ENCODE results near the gene SETD3.

SETD3 gene

DNA sequence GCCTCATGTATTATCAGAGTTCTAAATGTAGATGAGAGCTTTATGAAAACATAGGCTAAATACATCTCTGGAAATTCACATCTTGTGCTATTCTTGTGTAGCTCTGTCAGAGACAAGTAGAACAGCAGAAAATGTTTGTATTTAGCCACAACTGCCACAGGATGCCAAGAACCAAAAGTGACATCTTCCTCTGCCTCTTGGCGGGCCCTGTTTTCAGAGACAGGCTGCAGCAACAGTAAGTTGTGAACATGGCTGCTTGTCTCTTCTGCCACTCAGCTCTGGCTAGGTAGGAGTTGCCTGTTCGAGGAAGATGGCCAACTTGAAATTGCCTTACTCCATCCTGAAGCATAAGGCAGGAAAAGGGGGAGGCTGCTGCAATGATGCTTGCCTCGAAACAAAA, 30.4 kb downstream of the SETD3 start:
- TF ChIP-seq CTCF (IDR thresholded peaks at IDR 0.05) = no peak
- no peak for TF ChIP-seq ZFX (IDR thresholded peaks at IDR 0.05; ENCODE audit: borderline replicate concordance)
- H3K27ac ChIP-seq = no peak overlapping the region

GRCh38 chr14:99447739-99448138, 32.9 kb downstream of the SETD3 start:
- no peak for TF ChIP-seq ZFX (IDR thresholded peaks at IDR 0.05; ENCODE audit: borderline replicate concordance)
- no peak for TF ChIP-seq CTCF (IDR thresholded peaks at IDR 0.05)
- no peak overlapping the region for H3K27ac ChIP-seq

GRCh38 chr14:99445931-99446330, 34.7 kb downstream of the SETD3 start:
- no peak overlapping the region for H3K27ac ChIP-seq
- no peak for TF ChIP-seq CTCF (IDR thresholded peaks at IDR 0.05)
- no peak for TF ChIP-seq ZFX (IDR thresholded peaks at IDR 0.05; ENCODE audit: borderline replicate concordance)

DNA sequence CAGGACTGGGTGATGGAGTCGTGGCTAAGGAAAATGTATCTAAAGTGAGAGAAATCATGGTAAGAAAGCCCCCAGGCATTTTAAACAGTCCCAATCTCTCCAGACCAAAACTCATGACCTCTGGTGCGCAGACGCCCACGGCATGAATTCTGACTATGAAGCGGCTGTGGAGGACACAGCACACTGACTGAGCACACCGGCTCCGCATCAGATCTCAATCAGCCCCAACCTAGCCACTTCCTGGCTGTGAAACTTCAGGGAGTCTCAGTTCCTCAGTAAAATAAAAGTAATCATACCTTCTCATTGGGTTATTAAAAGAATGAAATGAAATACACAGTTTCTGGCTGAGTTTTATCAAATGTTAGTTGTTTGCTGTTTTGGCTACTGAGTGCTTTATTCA, 38.7 kb downstream of the SETD3 start:
- H3K27ac ChIP-seq = no peak overlapping the region
- no peak for TF ChIP-seq ZFX (IDR thresholded peaks at IDR 0.05; ENCODE audit: borderline replicate concordance)
- no peak for TF ChIP-seq CTCF (IDR thresholded peaks at IDR 0.05)

- H3K27ac ChIP-seq = no peak overlapping the region
- TF ChIP-seq CTCF (IDR thresholded peaks at IDR 0.05) (no peak), ZFX (IDR thresholded peaks at IDR 0.05; ENCODE audit: borderline replicate concordance) (no peak)
Observed at GRCh38 chr14:99441157-99441870, 39.3 kb downstream of the SETD3 start.

DNA sequence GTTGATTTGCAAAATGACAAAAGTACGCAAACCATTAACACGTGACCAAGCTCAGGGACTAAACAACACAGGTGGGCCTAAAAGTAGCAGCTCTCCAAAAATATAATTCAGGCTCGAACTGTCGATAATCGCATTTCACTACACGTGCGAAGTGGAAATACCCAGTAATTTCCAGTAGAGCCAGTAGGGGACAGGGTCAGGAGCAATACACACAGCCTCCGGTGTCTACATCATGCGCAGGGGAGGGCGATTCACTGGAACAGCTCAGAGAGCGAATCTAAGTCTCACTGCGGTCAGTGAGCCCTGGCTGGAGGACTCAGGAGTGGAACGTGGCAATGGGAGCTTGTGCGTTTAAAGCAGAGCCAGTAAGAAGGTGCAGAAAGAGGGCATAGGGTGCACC, 40.4 kb downstream of the SETD3 start:
- H3K27ac ChIP-seq = no peak overlapping the region
- TF ChIP-seq CTCF (IDR thresholded peaks at IDR 0.05) (no peak), ZFX (IDR thresholded peaks at IDR 0.05; ENCODE audit: borderline replicate concordance) (no peak)

GRCh38 chr14:99437706-99438105, 43.0 kb downstream of the SETD3 start:
- TF ChIP-seq CTCF (IDR thresholded peaks at IDR 0.05) (no peak), ZFX (IDR thresholded peaks at IDR 0.05; ENCODE audit: borderline replicate concordance) (no peak)
- no peak overlapping the region for H3K27ac ChIP-seq

All from 22Rv1 (cell line).